Mammary epithelial cell (primary cell): ENCODE data around the gene TBX15.

Experiments used
- CTCF ChIP-seq, 2 donors: IDR thresholded peaks in 1 of 2; conservative IDR thresholded peaks in 1 of 2; 2 replicates each; pipeline ENCODE4 v1.5.1; 2011 to 2012; ENCODE audit warnings: inconsistent platforms in 2 of 2, low read length in 2 of 2, mild to moderate bottlenecking in 2 of 2, control low read depth in 1 of 2, low read depth in 1 of 2; ENCODE audit not compliant: insufficient read depth in 1 of 2; ENCODE audit errors: extremely low read depth in 1 of 2
- EZH2 ChIP-seq: IDR thresholded peaks from 2 replicates; pipeline ENCODE4 v1.6.1; 2012; ENCODE audit warnings: low read length, inconsistent platforms, borderline replicate concordance

GRCh38 chr1:118905671-118906070 lies 82.5 kb downstream of the TBX15 start:
- TF ChIP-seq CTCF (conservative IDR thresholded peaks at IDR 0.05 in 1 of 2, IDR thresholded peaks at IDR 0.05 in 1 of 2; ENCODE audit: extremely low read depth in 1 of 2, insufficient read depth in 1 of 2, low read depth in 1 of 2, low read length in 2 of 2) (no peak), EZH2 (no peak)
